GM19438 (cell line): ENCODE measurements around the gene CNGA2.

Source experiments
- ATAC-seq: cut with Tn5 transposase; IDR thresholded peaks from one replicate; pipeline ENCODE4 v1.9.1; 2021; ENCODE audit warnings: low read depth; ENCODE audit not compliant: unreplicated experiment

Gene CNGA2

DNA sequence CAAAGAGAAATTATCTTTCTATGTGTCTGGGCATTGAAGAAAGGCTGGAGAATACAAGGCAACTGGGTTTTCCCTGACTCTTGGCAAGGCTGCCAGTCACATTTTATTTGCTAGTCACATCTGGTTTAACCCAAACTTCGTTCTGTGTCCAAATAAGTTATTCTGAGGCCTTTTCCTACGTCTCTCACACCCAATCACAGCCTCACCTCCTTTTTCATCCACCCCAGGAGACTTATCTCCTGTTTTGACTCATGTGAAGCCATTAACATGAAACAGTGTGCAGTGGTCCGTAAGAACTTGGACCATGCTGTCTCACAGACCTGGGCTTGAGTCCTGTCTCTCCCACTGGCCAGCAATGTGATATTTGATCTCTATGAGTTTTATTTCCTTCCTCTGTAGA, 59.3 kb downstream of the CNGA2 start:
- ATAC-seq = no peak
